Esophagus muscularis mucosa (tissue), 3 donors: ENCODE data around the gene CYP2W1.

Source experiments
- CTCF ChIP-seq, 3 experiments: fragments of 200-600 bp in 2 of 3; fragments of 450-650 bp in 1 of 3; sonication (generic) in 2 of 3; IDR thresholded peaks; one replicate each; pipeline ENCODE4 v1.5.1; 2017 to 2019; ENCODE audit warnings: antibody characterized with exemption in 3 of 3, mild to moderate bottlenecking in 2 of 3, moderate library complexity in 1 of 3
- POLR2A ChIP-seq: fragments of 450-650 bp; IDR thresholded peaks from one replicate; pipeline ENCODE4 v1.6.1; 2017; ENCODE audit warnings: antibody characterized with exemption, moderate library complexity, mild to moderate bottlenecking, low read depth

GRCh38 chr7:979886-980571 is 3.0 kb upstream of the CYP2W1 start:
- TF ChIP-seq CTCF (IDR thresholded peaks at IDR 0.05) = no peak
- TF ChIP-seq POLR2A = no peak
